MM.1S (cell line): ENCODE results near the gene PRSS56.

Experiments
- DNase-seq: peaks from one replicate; pipeline ENCODE4 v3.0.0-alpha.2; 2015
- H2AFZ ChIP-seq: fragments of 300-600 bp; sonication (generic); 2 replicates; pipeline ENCODE4 v1.6.0; 2016; ENCODE audit warnings: antibody characterized with exemption, low read length
- H3F3A ChIP-seq: fragments of 300-600 bp; sonication (generic); 2 replicates; pipeline ENCODE4 v1.6.1; 2016; ENCODE audit warnings: mild to moderate bottlenecking, antibody characterized with exemption, low read length, moderate library complexity, mixed read lengths; ENCODE audit not compliant: insufficient read depth
- H3K27ac ChIP-seq: fragments of 300-600 bp; sonication (generic); 2 replicates; pipeline ENCODE4 v1.5.1; 2016; ENCODE audit warnings: mild to moderate bottlenecking, low read length
- H3K27me3 ChIP-seq: fragments of 300-600 bp; sonication (generic); replicated peaks from 2 replicates; pipeline ENCODE4 v1.6.0; 2016; ENCODE audit warnings: low read length; ENCODE audit not compliant: insufficient read depth
- H3K36me3 ChIP-seq: fragments of 300-600 bp; sonication (generic); replicated peaks from 2 replicates; pipeline ENCODE4 v1.6.1; 2016; ENCODE audit warnings: mild to moderate bottlenecking, low read length, mixed read lengths; ENCODE audit not compliant: insufficient read depth
- H3K4me1 ChIP-seq: fragments of 300-600 bp; sonication (generic); 2 replicates; pipeline ENCODE4 v1.6.1; 2016; ENCODE audit warnings: low read length, mixed read lengths
- H3K4me2 ChIP-seq: fragments of 300-600 bp; sonication (generic); 2 replicates; pipeline ENCODE4 v1.6.0; 2016; ENCODE audit warnings: low read depth, low read length
- H3K4me3 ChIP-seq: fragments of 300-600 bp; sonication (generic); 2 replicates; pipeline ENCODE4 v1.5.1; 2016; ENCODE audit warnings: low read length, mixed read lengths
- H3K79me2 ChIP-seq: fragments of 300-600 bp; sonication (generic); 2 replicates; pipeline ENCODE4 v1.6.1; 2016; ENCODE audit warnings: mixed run types, low read length, mixed read lengths
- H3K9ac ChIP-seq: fragments of 300-600 bp; sonication (generic); 2 replicates; pipeline ENCODE4 v1.6.1; 2016; ENCODE audit warnings: low read length, mixed read lengths
- H3K9me2 ChIP-seq: fragments of 300-600 bp; sonication (generic); replicated peaks from 2 replicates; pipeline ENCODE4 v1.6.1; 2016; ENCODE audit warnings: mild to moderate bottlenecking, low read length, mixed read lengths; ENCODE audit not compliant: insufficient read depth
- H3K9me3 ChIP-seq: fragments of 300-600 bp; sonication (generic); replicated peaks from 2 replicates; pipeline ENCODE4 v1.6.1; 2016; ENCODE audit warnings: mild to moderate bottlenecking, low read length, mixed read lengths; ENCODE audit not compliant: insufficient read depth
- H4K20me1 ChIP-seq: fragments of 300-600 bp; sonication (generic); 2 replicates; pipeline ENCODE4 v1.6.1; 2016; ENCODE audit warnings: mild to moderate bottlenecking, low read length, moderate library complexity, mixed read lengths; ENCODE audit not compliant: insufficient read depth
- CTCF ChIP-seq: fragments of 300-600 bp; sonication (generic); IDR thresholded peaks from 2 replicates; pipeline ENCODE4 v1.5.1; 2016; ENCODE audit warnings: antibody characterized with exemption, low read length, mixed read lengths
- EZH2 ChIP-seq: fragments of 300-600 bp; sonication (generic); optimal IDR thresholded peaks from 2 replicates; pipeline ENCODE3; 2017; ENCODE audit warnings: low read depth, mild to moderate bottlenecking, antibody characterized with exemption, low read length, mixed read lengths
- EZH2phosphoT487 ChIP-seq: fragments of 300-600 bp; sonication (generic); IDR thresholded peaks from 2 replicates; pipeline ENCODE4 v1.6.1; 2018; ENCODE audit warnings: antibody characterized with exemption, low read length

The PRSS56 gene

GRCh38 chr2:232496501-232497270 is 23.5 kb upstream of the PRSS56 start:
- Histone ChIP-seq H3K4me1 (no peaks in the 10 kb centered on the region), H3K4me3 (no peak overlapping the region), H3K27me3 (no peaks in the 10 kb centered on the region; the same call in 1 of the 2 replicates), H3F3A (no peaks in the 10 kb centered on the region), H3K4me2 (no peak overlapping the region), H3K27ac (no peak overlapping the region), H4K20me1 (no peaks in the 10 kb centered on the region), H3K9me3 (no peaks in the 10 kb centered on the region), H2AFZ (no peak overlapping the region), H3K36me3 (no peaks in the 10 kb centered on the region), H3K9ac (no peak overlapping the region), H3K79me2 (no peaks in the 10 kb centered on the region), H3K9me2 (no peaks in the 10 kb centered on the region)
- TF ChIP-seq EZH2, result no peak
- no peak for TF ChIP-seq CTCF
- TF ChIP-seq EZH2phosphoT487, result no peak
- DNase-seq, result no peak

GRCh38 chr2:232497348-232497747 is 22.8 kb upstream of the PRSS56 start:
- no peak overlapping the region for H3K4me3 ChIP-seq
- no peak for DNase-seq
- no peak overlapping the region for H3K4me2 ChIP-seq
- H3K9me2 ChIP-seq, result no peaks in the 10 kb centered on the region
- H3K9me3 ChIP-seq, result no peaks in the 10 kb centered on the region
- no peak for TF ChIP-seq EZH2
- no peak for TF ChIP-seq EZH2phosphoT487
- TF ChIP-seq CTCF, result no peak
- H2AFZ ChIP-seq, result no peak overlapping the region
- H3K79me2 ChIP-seq, result no peaks in the 10 kb centered on the region
- no peaks in the 10 kb centered on the region for H4K20me1 ChIP-seq
- H3F3A ChIP-seq, result no peaks in the 10 kb centered on the region
- no peaks in the 10 kb centered on the region for H3K4me1 ChIP-seq
- peaks cover 2% of the 10 kb centered on the region for H3K27me3 ChIP-seq
- no peak overlapping the region for H3K9ac ChIP-seq
- no peaks in the 10 kb centered on the region for H3K36me3 ChIP-seq
- no peak overlapping the region for H3K27ac ChIP-seq

GRCh38 chr2:232498452-232498851 is 21.7 kb upstream of the PRSS56 start:
- no peak for DNase-seq
- no peaks in the 10 kb centered on the region for H3K9me3 ChIP-seq
- no peaks in the 10 kb centered on the region for H4K20me1 ChIP-seq
- H3F3A ChIP-seq, result no peaks in the 10 kb centered on the region
- H3K4me1 ChIP-seq, result no peaks in the 10 kb centered on the region
- no peak overlapping the region for H3K4me3 ChIP-seq
- TF ChIP-seq EZH2phosphoT487 (no peak), CTCF (no peak), EZH2 (no peak)
- no peak overlapping the region for H2AFZ ChIP-seq
- H3K9ac ChIP-seq, result no peak overlapping the region
- no peaks in the 10 kb centered on the region for H3K36me3 ChIP-seq
- no peaks in the 10 kb centered on the region for H3K79me2 ChIP-seq
- no peak overlapping the region for H3K4me2 ChIP-seq
- no peaks in the 10 kb centered on the region for H3K9me2 ChIP-seq
- H3K27me3 ChIP-seq, result peaks cover 11% of the 10 kb centered on the region
- no peak overlapping the region for H3K27ac ChIP-seq
